OCI-LY1 (cell line): ENCODE data around the gene TACR1.

Experiments
- EZH2 ChIP-seq: fragments of 200-600 bp; sonication (generic), shearing (Covaris generic); IDR thresholded peaks from 2 replicates; pipeline ENCODE4 v1.8.0; 2017; ENCODE audit warnings: borderline replicate concordance, mixed run types, mild to moderate bottlenecking, antibody characterized with exemption, low read length, moderate library complexity, mixed read lengths
- TF ChIP-seq, protein P1 (sequence below): fragments of 200-600 bp; sonication (generic), shearing (Covaris generic); IDR thresholded peaks from 2 replicates; pipeline ENCODE4 v1.5.1; 2017; ENCODE audit warnings: mild to moderate bottlenecking, antibody characterized with exemption, low read length, moderate library complexity, mixed read lengths

- TF ChIP-seq, protein P1, sequence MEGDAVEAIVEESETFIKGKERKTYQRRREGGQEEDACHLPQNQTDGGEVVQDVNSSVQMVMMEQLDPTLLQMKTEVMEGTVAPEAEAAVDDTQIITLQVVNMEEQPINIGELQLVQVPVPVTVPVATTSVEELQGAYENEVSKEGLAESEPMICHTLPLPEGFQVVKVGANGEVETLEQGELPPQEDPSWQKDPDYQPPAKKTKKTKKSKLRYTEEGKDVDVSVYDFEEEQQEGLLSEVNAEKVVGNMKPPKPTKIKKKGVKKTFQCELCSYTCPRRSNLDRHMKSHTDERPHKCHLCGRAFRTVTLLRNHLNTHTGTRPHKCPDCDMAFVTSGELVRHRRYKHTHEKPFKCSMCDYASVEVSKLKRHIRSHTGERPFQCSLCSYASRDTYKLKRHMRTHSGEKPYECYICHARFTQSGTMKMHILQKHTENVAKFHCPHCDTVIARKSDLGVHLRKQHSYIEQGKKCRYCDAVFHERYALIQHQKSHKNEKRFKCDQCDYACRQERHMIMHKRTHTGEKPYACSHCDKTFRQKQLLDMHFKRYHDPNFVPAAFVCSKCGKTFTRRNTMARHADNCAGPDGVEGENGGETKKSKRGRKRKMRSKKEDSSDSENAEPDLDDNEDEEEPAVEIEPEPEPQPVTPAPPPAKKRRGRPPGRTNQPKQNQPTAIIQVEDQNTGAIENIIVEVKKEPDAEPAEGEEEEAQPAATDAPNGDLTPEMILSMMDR, result no peak
- no peak for TF ChIP-seq EZH2
These were observed at the start of gene TACR1 for GRCh38 chr2:75199428-75200011.
